Gastroesophageal sphincter (tissue), 4 donors: ENCODE data around the gene CLDN20. TPM values are rescaled to one million over a fixed set of nuclear protein-coding genes. Genes with fewer than 3 reads are reported as not detected.

Experiments
- ATAC-seq: fragments of 150-250 bp; one replicate; pipeline ENCODE4 v1.9.1; 2016; ENCODE audit warnings: mild to moderate bottlenecking, moderate library complexity
- H3K27ac ChIP-seq, 4 donors: fragments of 200-600 bp; sonication (generic) in 3 of 4; 1 replicate in 3 of 4; 2 replicates in 1 of 4; pipeline ENCODE4 v1.5.1; 2016 to 2019
- H3K27me3 ChIP-seq: fragments of 200-600 bp; sonication (generic); one replicate; pipeline ENCODE4 v1.5.1; 2019
- H3K36me3 ChIP-seq, 2 donors: fragments of 200-600 bp; sonication (generic); one replicate each; pipeline ENCODE4 v1.5.1; 2019; ENCODE audit warnings: control low read depth in 1 of 2
- H3K4me1 ChIP-seq, 3 donors: fragments of 200-600 bp; sonication (generic); 1 replicate in 2 of 3; 2 replicates in 1 of 3; pipeline ENCODE4 v1.5.1; 2016 to 2019; ENCODE audit warnings: control low read depth in 2 of 3
- H3K4me3 ChIP-seq, 2 donors: fragments of 200-600 bp; sonication (generic); one replicate each; pipeline ENCODE4 v1.5.1; 2019; ENCODE audit warnings: mild to moderate bottlenecking in 1 of 2, moderate library complexity in 1 of 2
- H3K9me3 ChIP-seq, 3 donors: fragments of 200-600 bp; sonication (generic); one replicate each; pipeline ENCODE4 v1.5.1; 2017 to 2019; ENCODE audit warnings: control low read depth in 2 of 3
- CTCF ChIP-seq, 4 experiments: fragments of 200-600 bp in 2 of 4; fragments of 450-650 bp in 2 of 4; sonication (generic) in 1 of 4; IDR thresholded peaks; one replicate each; pipeline ENCODE4 v1.5.1; 2017 to 2019; ENCODE audit warnings: antibody characterized with exemption in 4 of 4, mild to moderate bottlenecking in 2 of 4, moderate library complexity in 2 of 4
- EP300 ChIP-seq: sonication (generic); formaldehyde crosslinking; IDR thresholded peaks from one replicate; pipeline ENCODE4 v1.6.1; 2017; ENCODE audit warnings: antibody characterized with exemption, mild to moderate bottlenecking
- POLR2A ChIP-seq, 2 donors: fragments of 450-650 bp; IDR thresholded peaks; one replicate each; pipeline ENCODE4 v1.6.1; 2017; ENCODE audit warnings: antibody characterized with exemption in 2 of 2, mild to moderate bottlenecking in 2 of 2, moderate library complexity in 1 of 2
- POLR2AphosphoS5 ChIP-seq: sonication (generic); formaldehyde crosslinking; IDR thresholded peaks from one replicate; pipeline ENCODE4 v1.6.1; 2017; ENCODE audit warnings: antibody characterized with exemption
- WGBS, 2 donors: methylation state at CpG; one replicate each; pipeline ENCODE4 v1.1.5; 2018; ENCODE audit warnings: low coverage in 1 of 2; 5-methylcytosine and 5-hydroxymethylcytosine counted together
- total RNA-seq, 4 donors: library from RNA; depleted of rRNA; stranded (reverse); fragments of >200 nt; gene quantifications; one replicate each; pipeline ENCODE4 v1.1.0, GENCODE V29; 2016

Gene CLDN20
- total RNA-seq, 4 donors from 2014 or later, result 0.27 TPM; not detected in 3

GRCh38 chr6:155219858-155220301 lies 43.9 kb upstream of the CLDN20 start:
- ATAC-seq, result no peak
- TF ChIP-seq CTCF (IDR thresholded peaks at IDR 0.05) (no peak), POLR2A (IDR thresholded peaks at IDR 0.05) (no peak), EP300 (no peak), POLR2AphosphoS5 (no peak)
- H3K36me3 ChIP-seq, result no peaks in the 10 kb centered on the region
- no peak overlapping the region for H3K4me3 ChIP-seq
- H3K9me3 ChIP-seq, result no peaks in the 10 kb centered on the region
- H3K27ac ChIP-seq, result peak overlapping the region in 1 of 4 donors; percentile 15
- peaks cover 0 to 8% (median 0%) of the 10 kb centered on the region in 3 donors for H3K4me1 ChIP-seq
- H3K27me3 ChIP-seq, result no peaks in the 10 kb centered on the region
- WGBS, 2 donors, result 80 to 92% methylated on average over 2 to 4 of the region's 5 CpGs

- Histone ChIP-seq H3K36me3 (no peaks in the 10 kb centered on the region), H3K27ac (no peak overlapping the region), H3K4me3 (no peak overlapping the region), H3K27me3 (no peaks in the 10 kb centered on the region), H3K9me3 (no peaks in the 10 kb centered on the region), H3K4me1 (peaks cover 0 to 8% (median 0%) of the 10 kb centered on the region in 3 donors)
- TF ChIP-seq POLR2AphosphoS5, result no peak
- TF ChIP-seq EP300, result no peak
- no peak for TF ChIP-seq POLR2A (IDR thresholded peaks at IDR 0.05)
- TF ChIP-seq CTCF (IDR thresholded peaks at IDR 0.05), result no peak
- 69 to 88% methylated on average over 3 to 4 of the region's 4 CpGs for WGBS, 2 donors
- ATAC-seq, result no peak
Measured at GRCh38 chr6:155221086-155221485, 42.7 kb upstream of the CLDN20 start.

- Histone ChIP-seq H3K9me3 (no peaks in the 10 kb centered on the region), H3K4me1 (peaks cover 0 to 13% (median 0%) of the 10 kb centered on the region in 3 donors), H3K36me3 (no peaks in the 10 kb centered on the region), H3K4me3 (no peak overlapping the region), H3K27me3 (no peaks in the 10 kb centered on the region), H3K27ac (no peak overlapping the region)
- ATAC-seq, result no peak
- TF ChIP-seq CTCF (IDR thresholded peaks at IDR 0.05), result no peak
- TF ChIP-seq POLR2A (IDR thresholded peaks at IDR 0.05), result no peak
- TF ChIP-seq POLR2AphosphoS5, result no peak
- TF ChIP-seq EP300, result no peak
- 79 to 91% methylated on average over 4 of the region's 4 CpGs for WGBS, 2 donors
Measured at GRCh38 chr6:155222506-155222905, 41.3 kb upstream of the CLDN20 start.

GRCh38 chr6:155223646-155224451 lies 40.0 kb upstream of the CLDN20 start:
- no peak for ATAC-seq
- TF ChIP-seq EP300 (no peak), CTCF (IDR thresholded peaks at IDR 0.05) (no peak), POLR2A (IDR thresholded peaks at IDR 0.05) (no peak), POLR2AphosphoS5 (no peak)
- no peak overlapping the region for H3K4me3 ChIP-seq
- no peak overlapping the region for H3K27ac ChIP-seq
- no peaks in the 10 kb centered on the region for H3K36me3 ChIP-seq
- H3K27me3 ChIP-seq, result no peaks in the 10 kb centered on the region
- peaks cover 0 to 26% (median 0%) of the 10 kb centered on the region in 3 donors for H3K4me1 ChIP-seq
- 77 to 78% methylated on average over 7 to 12 of the region's 12 CpGs for WGBS, 2 donors
- H3K9me3 ChIP-seq, result no peaks in the 10 kb centered on the region

- TF ChIP-seq POLR2A (IDR thresholded peaks at IDR 0.05), result no peak
- no peak for TF ChIP-seq EP300
- TF ChIP-seq CTCF (IDR thresholded peaks at IDR 0.05), result no peak
- no peak for TF ChIP-seq POLR2AphosphoS5
- WGBS, 2 donors, result 89 to 100% methylated on average over 1 to 7 of the region's 7 CpGs
Measured at GRCh38 chr6:155224618-155225017, 39.2 kb upstream of the CLDN20 start.

More at GRCh38 chr6:155224618-155225017, 39.2 kb upstream of the CLDN20 start:
- Histone ChIP-seq H3K9me3 (no peaks in the 10 kb centered on the region), H3K27ac (no peak overlapping the region), H3K36me3 (no peaks in the 10 kb centered on the region), H3K4me1 (peaks cover 0 to 33% (median 4%) of the 10 kb centered on the region in 3 donors), H3K27me3 (no peaks in the 10 kb centered on the region), H3K4me3 (no peak overlapping the region)
- no peak for ATAC-seq
